Kidney glomerular epithelial cell (primary cell): ENCODE data around the gene TCF15.

Source experiments
- DNase-seq: peaks from one replicate; lab custom pipeline; 2025; lab: John Stamatoyannopoulos, UW

The TCF15 gene, protein sequence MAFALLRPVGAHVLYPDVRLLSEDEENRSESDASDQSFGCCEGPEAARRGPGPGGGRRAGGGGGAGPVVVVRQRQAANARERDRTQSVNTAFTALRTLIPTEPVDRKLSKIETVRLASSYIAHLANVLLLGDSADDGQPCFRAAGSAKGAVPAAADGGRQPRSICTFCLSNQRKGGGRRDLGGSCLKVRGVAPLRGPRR

DNA sequence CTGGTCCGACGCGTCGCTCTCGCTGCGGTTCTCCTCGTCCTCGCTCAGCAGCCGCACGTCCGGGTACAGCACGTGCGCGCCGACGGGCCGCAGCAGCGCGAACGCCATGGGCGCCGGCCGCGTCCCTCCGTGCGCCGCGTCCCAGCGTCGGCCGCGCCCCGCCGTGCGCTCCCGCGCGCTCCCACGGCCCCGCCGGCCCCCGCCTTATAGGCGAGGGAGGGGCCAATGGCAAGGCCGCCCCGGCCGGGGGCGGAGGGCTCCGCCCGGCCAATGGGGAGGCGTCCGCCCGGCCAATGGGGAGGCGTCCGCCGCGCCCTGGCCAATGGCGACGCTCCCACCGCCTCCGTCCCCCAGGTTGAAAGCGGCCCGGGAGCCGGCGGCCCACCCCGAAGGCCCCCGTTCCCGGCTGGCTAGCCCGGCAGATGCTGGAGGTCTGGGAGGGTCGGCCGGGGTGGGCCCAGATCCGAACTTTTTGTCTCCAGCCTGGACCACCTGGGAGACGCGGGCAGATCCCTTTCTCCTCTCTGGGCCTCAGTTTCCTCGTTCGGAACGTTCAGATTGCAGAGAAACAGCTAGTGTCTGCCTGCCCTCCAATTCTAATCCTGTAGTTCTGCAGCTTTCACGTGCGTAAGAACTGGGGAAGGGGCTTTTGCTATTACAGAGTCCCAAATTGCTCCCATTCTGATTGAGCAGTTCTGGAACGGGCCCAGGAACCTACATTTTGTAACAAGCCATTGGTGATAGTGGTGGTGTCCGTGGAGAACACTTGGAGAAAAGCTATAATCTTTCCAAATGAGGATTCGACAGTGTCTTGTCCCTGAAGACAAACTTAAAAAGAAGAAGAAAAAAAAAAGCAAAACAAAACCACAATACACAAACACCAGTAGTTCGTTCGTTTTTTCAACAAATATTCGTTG is at the start of gene TCF15:
TSS of gene TCF15 (minus strand) at position 180 of the 917 bp plus-strand sequence. CDS start at position 108, 72 bp downstream.
- no peak for DNase-seq

DNA sequence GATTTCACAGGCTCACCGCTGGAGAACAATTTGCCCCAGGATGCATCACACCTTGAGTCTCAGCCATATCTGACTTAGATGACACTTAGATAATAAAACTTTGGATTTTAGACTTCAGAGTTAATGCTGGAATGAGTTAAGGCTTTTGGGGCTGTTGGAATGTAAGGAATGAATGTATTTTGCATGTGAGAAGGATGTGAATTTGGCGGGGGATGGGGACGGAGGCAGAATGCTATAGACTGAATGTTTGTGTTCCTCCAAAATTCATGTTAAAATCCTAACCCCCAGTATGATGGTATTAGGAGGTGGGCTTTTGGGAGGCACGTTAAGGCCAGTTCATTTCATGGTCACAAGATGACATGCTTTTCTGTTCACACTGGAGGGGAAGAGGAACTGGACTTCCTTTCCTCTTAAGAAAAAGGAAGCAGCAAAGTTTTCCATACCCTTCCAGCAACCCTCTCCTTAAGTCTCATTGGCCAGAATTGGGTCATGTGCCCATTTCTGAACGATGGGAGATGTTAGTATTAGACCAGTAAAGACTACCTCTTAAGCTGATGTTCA is 48.7 kb upstream of the TCF15 start:
- DNase-seq = no peak

DNA sequence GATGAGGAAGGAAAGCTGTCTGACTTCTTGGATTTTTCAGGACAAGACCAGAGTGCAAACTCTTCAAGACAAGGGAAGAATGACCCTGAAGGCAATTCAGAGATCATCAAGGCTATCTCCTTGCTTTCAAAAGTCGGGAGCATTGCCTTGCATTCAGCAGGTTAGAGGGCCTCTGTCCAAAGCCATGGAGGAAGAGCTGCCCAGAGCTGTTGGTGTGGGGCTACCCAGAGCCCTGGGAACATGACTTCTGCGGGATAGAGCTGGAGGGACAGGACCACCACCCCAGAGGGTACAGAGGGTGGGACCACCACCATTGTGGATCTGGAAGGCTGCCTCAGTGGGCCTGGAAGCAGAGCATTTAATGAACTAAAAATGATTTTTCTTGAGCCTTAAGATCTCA is 48.1 kb upstream of the TCF15 start:
- DNase-seq = no peak

DNA sequence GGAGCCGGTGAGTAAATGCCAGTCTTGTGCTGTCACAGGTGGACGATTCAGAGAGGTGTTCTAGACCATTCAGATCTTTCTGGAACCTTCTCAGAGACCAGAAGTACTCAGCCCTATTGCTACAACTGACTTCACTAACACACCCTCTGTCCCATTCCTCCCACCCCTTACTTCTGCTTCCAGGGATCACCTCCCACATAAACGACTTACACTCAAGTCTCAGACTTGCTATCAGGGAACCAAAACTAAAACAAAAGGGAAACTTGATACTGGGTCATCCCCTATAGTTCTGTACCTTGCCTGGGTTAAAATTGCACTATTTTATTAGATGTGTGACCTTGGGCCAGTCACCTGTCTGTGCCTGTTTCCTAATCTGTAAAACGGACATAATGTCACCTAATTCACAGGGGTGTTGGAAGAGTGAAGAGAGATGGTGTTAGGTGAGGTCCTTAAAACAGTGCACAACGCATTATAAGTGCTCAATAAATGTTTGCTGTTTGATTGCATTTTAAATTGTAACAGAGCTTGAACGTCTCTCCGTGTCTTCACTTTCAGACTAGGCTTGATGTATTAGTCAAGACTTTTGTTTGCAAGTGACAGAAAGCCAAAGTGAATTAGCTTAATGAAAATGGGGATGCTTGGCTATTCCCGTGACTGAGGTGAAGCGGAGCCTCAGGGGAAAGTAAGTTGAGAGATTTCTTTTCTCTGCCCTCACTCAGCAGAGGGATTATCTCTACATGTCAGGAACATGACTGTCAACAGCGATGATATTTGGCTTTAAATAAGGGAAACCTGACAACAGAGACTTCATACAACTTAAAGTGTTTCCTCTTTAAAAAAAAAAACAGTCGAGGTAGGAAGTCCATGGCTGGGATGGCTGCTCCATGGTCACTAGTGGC is 45.9 kb upstream of the TCF15 start:
- no peak for DNase-seq

DNA sequence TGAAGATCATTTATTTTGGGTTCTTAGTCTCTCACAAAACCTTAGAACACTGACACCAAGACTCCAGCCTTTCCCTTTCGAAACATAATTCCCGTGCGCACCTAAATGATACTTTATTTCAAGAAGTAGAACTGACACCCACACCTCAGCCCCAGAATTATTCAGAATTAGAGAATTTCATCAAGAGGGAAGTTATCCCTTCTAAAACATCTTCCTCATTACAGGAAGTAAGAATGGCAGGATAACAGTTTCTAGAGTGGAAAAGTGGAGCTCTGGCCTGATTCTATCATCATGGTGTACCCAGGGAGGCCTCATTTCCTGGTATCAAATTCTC is 44.3 kb upstream of the TCF15 start:
- DNase-seq = no peak

DNA sequence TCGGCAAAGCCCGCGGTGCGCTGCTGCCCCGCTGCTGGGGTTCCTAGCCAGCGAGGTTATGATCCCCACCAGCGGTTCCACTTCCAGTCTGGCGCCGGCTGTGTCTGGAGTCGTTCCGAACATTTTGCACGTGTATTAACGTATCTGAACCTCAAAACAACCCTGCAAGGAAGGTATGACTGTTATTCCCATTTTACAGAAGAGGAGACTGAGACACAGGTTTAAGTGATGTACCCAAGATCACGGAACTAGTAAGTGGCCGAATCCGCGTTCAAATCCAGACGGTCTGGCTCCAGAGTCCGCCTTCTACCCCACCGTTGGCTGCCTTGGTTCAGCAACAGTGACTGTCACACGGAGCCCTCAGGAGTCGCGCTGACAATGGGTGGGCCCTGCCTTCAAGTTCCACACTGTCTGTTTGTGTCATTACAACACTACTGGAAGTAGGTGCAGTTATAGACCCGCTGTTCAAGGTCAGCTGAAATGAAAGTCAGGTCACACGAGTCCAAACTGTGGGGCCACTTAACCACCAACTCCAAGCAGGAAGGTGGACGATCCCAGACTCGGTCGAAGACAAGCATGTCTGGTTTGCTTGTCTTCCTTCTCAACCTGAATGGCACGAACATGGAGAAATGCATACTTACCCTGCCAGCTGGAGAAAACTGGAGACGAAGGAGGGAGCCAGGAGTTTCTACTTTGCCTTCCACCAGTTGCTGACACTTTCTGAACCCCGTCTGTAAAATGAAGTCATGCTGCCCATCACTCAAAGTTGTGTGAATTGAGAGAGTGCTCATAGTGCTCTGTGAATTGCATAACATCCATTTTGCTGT is 43.7 kb upstream of the TCF15 start:
- DNase-seq = no peak

DNA sequence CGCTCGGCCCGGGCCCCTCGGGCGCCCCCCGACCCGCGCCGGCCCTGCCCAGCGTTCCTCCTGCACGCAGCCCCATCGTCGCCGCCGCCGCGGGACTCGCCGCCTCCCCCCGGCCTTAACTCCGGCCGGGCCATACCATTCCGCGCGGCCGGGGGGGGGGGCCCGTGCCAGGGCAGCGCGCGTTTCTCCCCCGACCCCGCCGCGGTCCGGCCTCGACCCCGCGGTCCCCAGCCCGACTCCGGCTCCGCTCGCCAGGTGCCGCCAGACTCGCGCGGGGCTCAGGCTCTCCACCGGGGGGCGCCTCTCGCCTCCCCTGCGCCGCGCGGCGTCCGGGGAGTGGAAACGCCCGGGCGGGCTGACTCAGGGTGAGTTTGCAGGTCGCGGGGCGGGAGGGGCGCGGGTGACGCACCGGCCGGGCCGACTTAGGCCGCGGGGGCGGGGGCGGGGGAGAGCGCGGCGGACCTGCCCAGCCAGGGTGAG is 43.0 kb upstream of the TCF15 start, which contains the start of gene SRXN1:
TSS of gene SRXN1 (minus strand) at position 91 of the 480 bp plus-strand sequence. CDS start at position 76, 15 bp downstream.
- peak; percentile 69 for DNase-seq

DNA sequence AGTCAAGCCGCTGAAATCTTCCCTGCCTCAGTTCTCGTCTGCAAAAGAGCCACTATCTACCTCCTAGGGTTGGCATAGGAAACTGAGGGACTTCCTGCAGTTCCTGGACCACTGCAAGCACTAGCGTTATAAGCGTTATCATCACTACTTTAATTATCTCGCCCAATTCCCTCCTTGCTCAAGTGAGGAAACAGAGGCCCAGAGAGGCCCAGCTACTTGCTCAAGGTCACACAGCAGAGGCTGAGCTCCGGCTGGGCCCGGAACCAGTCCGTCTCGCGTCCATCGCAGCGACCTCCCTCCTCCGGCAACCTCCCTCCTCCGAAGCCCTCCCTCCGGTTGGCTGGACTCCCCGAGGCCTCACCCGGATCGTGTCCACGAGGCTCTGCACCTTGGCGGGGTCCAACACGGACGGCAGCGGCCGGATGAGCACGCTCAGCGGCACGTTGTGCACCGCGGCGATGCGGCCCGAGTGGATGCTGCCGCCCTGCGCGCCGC is 42.6 kb upstream of the TCF15 start:
- no peak for DNase-seq

DNA sequence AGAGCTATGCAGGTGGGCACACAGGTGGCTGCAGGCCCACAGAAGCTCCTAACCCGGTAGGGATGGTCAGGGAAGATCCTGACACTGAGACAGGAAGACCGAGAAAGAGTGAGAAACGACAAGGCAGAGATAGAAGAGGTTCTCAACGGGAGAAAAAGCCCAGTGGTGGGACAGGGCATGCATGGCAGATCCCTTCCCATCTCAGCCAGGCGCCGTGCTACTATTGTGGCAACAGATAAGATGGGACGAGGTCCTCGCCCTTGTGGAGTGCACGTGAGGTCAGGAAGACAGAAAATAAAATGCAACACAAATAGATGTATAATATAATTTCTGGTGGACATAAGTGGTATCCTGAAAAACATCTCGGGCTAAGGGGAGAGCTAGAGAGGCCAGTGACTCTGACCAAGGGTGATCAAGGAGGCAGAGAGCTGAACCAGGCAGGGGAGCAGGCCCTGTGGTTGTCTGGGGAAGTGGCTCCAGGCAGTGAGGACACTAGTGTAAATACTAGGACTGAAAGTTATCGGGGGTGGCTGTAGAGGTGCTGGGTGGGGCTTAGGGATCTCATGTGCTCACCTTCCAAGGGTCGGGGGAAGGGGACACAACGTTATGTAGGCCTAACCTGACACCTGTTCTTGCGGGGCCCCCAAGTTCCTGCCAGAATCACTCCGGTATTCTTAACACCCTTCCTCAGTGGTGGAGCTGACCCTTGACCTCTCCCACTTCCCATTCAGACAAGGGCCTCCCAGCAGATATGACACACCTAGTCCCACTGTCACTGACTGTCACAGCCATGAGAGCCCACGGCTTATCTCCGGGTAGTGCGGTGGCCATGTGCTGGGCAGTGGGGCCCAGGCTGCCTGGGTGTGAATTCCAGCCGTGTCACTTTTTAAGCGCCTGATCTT is 41.9 kb upstream of the TCF15 start:
- DNase-seq = no peak

DNA sequence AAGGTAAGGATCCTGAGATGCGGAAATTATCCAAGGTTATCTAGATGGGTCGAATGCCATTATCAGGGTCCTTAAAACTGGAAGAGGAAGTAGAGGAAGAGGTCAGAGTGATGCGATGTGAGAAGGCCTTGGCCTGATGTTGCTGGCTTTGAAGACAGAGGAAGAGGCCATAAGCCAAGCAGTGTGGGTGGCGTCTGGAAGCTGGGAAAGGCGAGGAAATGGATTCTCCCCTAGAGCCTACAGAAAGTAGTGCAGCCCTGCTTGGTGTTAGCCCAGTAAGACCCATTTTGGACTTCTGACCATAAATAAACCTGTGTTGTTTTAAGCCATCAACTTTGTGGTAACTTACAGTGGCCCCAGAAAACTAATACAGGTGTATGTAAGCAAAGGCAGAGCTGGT is 40.8 kb upstream of the TCF15 start:
- no peak for DNase-seq

DNA sequence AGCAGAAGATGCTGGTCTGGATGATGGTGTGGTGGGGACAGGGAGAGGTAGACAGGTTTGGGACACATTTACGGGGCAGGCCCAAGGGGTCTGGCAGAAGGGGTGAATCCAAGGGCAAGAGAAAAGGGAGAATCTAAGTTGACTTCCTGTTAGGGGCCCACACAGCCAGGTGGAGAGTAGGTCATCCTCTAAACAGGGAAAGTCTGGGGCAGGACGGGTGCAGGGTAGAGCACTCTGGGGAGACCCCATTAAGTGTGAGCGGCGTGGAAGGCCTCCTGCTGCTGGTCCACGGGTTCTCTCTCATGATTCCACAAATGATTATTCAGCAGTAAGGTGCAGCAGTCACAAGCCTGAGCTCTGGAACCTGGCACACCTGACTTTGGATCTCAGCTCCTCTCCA is 40.2 kb upstream of the TCF15 start:
- DNase-seq = no peak

DNA sequence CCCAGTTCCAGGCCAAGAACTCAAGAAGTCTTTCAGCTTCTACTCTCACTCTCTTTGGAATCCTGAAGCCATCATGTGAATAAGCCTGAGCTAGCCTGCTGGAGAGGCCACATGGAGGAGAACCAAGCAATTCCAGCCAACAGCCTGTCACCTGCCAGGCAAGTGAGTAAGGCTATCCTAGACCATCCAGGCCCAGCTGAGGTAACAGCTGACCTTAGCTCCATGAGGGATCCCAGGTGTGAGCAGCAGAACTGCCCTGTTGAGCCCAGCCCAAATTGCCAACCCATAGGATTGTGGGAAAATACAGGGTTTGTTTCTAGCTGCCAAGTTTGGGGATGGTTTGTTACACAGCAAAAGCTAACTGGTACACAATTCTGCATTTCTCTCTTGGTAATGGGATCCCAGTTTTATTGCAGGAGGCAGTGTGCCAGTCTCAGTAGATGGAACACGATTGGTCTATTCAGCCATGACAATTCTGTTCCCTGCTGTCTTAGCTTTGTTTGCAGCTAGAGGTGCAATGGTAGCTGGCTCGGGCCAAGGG is 37.4 kb upstream of the TCF15 start:
- no peak for DNase-seq

DNA sequence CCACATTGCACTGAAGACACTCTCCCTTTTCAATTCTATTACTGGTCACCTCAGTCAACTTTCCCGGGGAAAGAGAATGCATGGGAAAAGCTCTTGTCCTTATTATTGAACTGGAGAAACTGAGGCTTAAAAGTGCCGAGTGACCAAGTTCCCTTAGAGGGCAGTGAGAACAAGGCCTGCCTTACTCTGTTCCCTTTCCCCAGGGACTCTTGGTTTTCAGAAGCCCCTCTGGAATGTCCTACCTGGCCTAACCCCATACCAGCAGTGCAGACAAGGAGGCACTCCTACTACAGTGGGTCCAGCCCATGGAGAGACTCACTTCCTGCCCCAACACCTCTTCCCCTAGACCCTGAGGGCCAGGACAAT is 36.7 kb upstream of the TCF15 start:
- DNase-seq = no peak

DNA sequence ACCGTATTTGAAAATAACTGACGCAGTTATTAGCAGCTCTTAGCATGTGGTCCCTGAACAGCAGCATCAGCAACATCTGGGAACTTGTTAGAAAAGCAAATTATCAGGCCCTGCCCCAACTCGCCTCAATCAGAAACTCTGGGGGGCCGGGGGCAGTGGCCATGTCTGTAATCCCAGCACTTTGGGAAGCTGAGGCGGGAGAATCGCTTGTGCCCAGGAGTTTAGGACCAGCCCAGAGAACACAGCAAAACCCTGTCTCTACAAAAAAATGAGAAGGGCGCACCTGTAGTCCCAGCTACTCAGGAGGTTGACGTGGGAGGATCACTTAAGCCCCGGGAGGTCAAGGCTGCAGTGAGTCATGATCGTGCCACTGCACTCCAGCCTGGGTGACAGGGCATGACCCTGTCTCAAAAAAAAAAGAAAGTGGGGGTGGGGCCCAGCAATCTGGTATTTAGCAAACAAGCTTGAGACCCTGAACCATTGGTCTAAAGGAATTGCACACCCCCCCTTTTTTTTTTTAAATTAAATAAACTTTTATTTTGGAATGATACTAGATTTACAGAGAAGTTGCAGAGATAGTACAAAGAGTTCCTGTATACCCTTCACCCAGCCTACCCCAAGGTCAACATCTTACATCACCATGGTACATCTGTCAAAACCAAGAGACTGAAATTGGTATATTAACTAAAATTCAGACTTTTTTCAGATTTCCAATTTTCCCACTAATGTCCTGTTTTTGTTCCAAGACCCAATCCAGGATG is 36.2 kb upstream of the TCF15 start:
- DNase-seq = no peak

DNA sequence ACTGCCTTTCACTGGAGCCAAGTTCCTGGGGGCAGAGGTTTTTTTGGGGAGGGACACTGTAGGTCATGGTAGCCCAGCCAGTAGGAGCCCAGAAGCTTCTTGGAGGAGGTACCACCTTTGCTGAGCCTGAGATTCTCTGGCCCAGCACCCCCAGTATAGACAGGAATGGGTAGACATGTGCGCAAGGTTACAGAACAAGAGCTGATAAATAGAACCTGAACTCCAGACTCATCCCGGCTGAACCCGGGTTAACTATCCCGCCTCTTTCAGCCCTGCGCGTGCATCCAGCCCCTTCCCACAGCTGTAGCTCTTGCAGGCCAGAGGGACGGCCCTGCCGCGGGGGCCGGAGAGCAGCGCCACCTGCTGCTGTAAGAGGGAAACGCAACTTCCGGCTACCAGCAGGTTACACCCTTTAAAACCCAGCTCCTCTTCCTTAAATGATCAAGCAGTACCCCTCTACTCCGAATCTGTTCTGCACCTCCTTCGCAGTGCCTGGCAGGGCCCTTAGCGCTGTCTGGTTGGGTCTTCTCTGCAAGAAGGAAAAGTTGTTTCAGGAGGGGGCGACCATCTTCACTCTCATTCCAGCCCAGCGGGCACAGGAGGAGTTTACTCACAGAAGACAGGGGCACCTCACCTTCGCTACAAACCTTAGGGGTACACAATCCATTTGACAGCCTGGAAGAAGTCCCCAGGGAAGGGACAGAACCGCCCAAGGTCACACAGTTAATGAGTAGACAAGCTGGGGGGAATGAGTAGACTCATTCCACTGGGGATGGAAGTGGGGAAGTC is 35.4 kb upstream of the TCF15 start:
- peak; percentile 58 for DNase-seq

DNA sequence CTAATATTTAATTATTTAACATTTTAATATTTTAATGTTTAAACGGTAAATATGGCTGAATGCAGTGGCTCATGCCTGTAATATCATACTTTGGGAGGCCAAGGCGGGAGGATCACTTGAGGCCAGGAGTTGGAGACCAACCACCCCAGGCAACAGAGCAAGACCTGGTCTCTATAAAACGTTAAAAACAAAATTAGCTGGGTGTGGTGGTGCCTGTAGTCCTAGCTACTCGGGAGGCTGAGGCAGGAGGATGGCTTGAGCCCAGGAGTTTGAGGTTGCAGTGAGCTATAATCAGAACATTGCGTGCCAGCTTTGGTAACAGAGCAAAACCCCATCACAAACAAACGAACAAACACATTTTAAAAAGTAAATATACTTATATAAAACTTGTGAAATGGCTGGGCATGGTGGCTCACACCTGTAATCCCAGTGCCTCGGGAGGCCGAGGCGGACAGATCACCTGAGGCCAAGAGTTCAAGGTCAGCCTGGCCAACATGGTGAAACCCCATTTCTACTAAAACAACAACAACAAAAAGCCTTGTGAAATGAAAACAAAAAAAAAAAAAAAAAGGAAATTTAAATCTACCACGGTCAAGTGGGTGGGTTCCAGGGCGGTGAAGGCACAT is 34.7 kb upstream of the TCF15 start:
- no peak for DNase-seq

DNA sequence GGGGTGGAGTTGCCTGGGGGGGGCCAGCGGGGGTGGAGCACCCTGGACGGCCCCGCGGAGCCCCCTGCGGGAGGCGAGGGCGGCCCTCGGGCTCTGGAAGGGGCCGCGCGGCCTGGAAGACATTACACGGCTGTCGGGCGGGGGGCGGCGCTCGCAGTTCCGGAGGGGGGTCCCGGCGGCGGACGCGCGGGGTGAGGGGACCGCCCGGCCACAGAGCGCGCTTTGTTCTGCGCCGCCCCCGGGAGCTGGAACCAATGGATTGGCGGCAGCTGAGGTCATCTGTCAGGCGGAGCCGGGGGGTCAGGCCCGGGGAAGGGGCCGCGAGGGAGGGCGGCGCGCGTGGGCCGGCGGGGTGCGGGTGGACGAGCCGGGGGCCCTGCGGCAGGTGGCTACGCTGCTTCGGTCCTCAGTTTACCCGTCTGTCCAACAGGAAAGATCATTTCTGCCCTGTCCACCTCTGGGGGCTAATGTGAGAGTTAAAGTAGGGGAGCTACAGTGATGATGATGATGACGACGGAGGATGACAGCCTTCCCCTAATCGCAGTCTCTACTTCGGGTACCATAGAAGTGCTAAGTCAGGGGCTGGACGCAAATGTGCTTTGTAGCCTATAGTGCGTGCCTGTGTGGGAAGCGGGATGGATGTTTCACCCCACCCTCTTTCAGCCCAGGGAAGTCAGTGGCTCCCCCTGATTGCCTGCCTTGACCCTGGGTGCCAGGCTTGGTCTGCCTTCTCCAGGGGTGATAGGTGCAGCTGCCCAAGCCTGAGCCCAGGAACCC is 32.5 kb upstream of the TCF15 start:
- no peak for DNase-seq
